ENCODE results near the gene GNG7. TPM values are rescaled to one million over a fixed set of nuclear protein-coding genes. Genes with fewer than 3 reads are reported as not detected.

GNG7 gene
- total and polyA plus RNA-seq, 8 donors = 4.0 to 8.8 (median 6.0) TPM

- H3K27ac ChIP-seq = no peak overlapping the region
- H3K9me3 ChIP-seq = no peaks in the 10 kb centered on the region
- no peaks in the 10 kb centered on the region for H3K36me3 ChIP-seq
- no peak for DNase-seq
- peak overlapping the region in 3 of 4 donors; percentile 29 to 48 (median 45) for H3K4me3 ChIP-seq
- no peak for ATAC-seq
- intact Hi-C loops (cut with DNase I) = no loop called here
- H3K27me3 ChIP-seq = no peaks in the 10 kb centered on the region
- TF ChIP-seq CTCF (IDR thresholded peaks at IDR 0.05) = no peak
- FAIRE-seq = no peak
- H3K4me1 ChIP-seq = no peaks in the 10 kb centered on the region
- 8 to 13% methylated on average over 9 of the region's 9 CpGs for WGBS, 2 donors
Observed at GRCh38 chr19:2701361-2702169, 929 bp downstream of the GNG7 start.

GRCh38 chr19:2700660-2701360, 1.7 kb downstream of the GNG7 start:
- DNase-seq = no peak
- no peak for TF ChIP-seq CTCF (IDR thresholded peaks at IDR 0.05)
- ATAC-seq = no peak
- Histone ChIP-seq H3K36me3 (no peaks in the 10 kb centered on the region), H3K27ac (no peak overlapping the region), H3K4me1 (no peaks in the 10 kb centered on the region), H3K9me3 (no peaks in the 10 kb centered on the region), H3K4me3 (no peak overlapping the region), H3K27me3 (no peaks in the 10 kb centered on the region)
- no peak for FAIRE-seq
- WGBS, 2 donors = 58 to 60% methylated on average over 26 of the region's 26 CpGs
- intact Hi-C loops (cut with DNase I) = no loop called here

GRCh38 chr19:2699413-2700140, 2.9 kb downstream of the GNG7 start:
- no peak for FAIRE-seq

GRCh38 chr19:2694196-2694595, 8.3 kb downstream of the GNG7 start:
- H3K27me3 ChIP-seq = no peaks in the 10 kb centered on the region
- intact Hi-C loops (cut with DNase I) = no loop called here
- no peaks in the 10 kb centered on the region for H3K36me3 ChIP-seq
- H3K4me3 ChIP-seq = no peak overlapping the region
- ATAC-seq (no peak), FAIRE-seq (no peak), DNase-seq (no peak)
- peak overlapping the region in 2 of 4 donors; percentile 76 to 81 for H3K27ac ChIP-seq
- TF ChIP-seq CTCF (IDR thresholded peaks at IDR 0.05) = no peak
- H3K4me1 ChIP-seq = peaks cover 0 to 5% (median 0%) of the 10 kb centered on the region in 3 donors
- no peaks in the 10 kb centered on the region for H3K9me3 ChIP-seq
- 77 to 89% methylated on average over 5 of the region's 5 CpGs for WGBS, 2 donors

More at GRCh38 chr19:2699413-2700140, 2.9 kb downstream of the GNG7 start:
- no peak for TF ChIP-seq CTCF (IDR thresholded peaks at IDR 0.05)
- ATAC-seq (no peak), DNase-seq (no peak)
- Histone ChIP-seq H3K27ac (no peak overlapping the region), H3K9me3 (no peaks in the 10 kb centered on the region), H3K27me3 (no peaks in the 10 kb centered on the region), H3K4me3 (no peak overlapping the region), H3K4me1 (no peaks in the 10 kb centered on the region), H3K36me3 (no peaks in the 10 kb centered on the region)
- intact Hi-C loops (cut with DNase I) = no loop called here
- WGBS, 2 donors = 86 to 87% methylated on average over 15 of the region's 15 CpGs

Measured in pancreas (tissue), 10 donors.